ENCODE measurements around the gene MAMSTR. TPM values are rescaled to one million over a fixed set of nuclear protein-coding genes. Genes with fewer than 3 reads are reported as not detected.

The MAMSTR gene
- total and polyA plus RNA-seq, 9 of the 15 experiments (the other 6 are each of a cell fraction or from before 2014, with no cell fraction given), result 0.08 to 1.00 (median 0.40) TPM; not detected in 1

GRCh38 chr19:48720613-48721296 lies 1.2 kb upstream of the MAMSTR start (continued):
- TF ChIP-seq, protein P1, sequence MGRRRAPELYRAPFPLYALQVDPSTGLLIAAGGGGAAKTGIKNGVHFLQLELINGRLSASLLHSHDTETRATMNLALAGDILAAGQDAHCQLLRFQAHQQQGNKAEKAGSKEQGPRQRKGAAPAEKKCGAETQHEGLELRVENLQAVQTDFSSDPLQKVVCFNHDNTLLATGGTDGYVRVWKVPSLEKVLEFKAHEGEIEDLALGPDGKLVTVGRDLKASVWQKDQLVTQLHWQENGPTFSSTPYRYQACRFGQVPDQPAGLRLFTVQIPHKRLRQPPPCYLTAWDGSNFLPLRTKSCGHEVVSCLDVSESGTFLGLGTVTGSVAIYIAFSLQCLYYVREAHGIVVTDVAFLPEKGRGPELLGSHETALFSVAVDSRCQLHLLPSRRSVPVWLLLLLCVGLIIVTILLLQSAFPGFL (CRISPR knock-in tag; IDR thresholded peaks at IDR 0.05), result no peak
- TF ChIP-seq ZNF3 (CRISPR knock-in tag; IDR thresholded peaks at IDR 0.05), result no peak
- TF ChIP-seq, protein P2, sequence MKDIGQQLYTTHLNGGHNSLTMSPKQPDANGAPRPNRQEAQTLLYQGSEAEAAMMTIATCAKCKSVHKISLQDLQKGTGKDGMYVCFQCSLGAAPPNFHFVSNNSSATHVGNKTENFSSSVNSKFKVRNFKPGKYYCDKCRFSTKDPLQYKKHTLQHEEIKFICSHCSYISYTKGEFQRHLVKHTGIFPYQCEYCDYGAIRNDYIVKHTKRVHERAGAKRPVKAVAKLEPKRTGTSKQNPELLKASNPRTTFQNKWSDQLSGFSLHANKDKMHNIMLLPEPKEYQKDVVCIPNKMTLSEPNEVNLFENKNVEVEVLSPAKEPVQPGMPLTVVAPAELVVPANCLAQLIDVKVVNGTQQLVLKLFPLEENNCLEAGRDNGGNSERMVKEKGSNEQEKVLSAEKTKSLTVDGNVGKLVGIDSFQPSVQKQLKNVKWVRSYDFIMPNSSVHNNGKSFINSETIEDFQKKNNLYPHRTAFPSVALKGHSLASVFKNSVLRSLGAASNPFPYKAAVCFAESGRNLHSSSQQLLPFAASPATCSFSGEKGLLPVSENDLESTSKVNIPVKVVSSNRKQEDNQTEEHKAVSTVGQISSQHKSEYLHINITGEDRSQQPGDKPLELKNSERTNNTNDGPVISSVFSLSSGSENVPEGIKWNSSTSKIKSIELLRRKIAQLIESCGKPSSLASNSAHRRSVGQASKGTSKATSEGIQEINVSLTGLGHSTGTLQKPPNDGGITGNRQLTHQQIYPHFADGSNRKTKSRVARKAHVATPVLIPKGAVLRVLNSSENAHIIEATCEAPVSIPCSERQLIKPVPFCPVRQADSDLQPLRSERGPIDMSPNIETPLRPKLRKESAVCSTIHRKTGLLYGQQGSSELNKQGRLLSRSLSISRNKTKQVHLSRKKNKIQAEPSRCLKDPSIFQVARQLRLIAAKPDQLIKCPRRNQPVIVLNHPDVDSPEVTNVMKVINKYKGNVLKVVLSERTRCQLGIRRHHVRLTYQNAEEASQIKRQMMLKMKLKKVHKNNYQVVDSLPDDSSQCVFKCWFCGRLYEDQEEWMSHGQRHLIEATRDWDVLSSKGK (CRISPR knock-in tag; IDR thresholded peaks at IDR 0.05), result no peak
- TF ChIP-seq CREB1 (IDR thresholded peaks at IDR 0.05), result no peak; the same call in none of the 2 replicates
- TF ChIP-seq CREB1 (CRISPR knock-in tag; IDR thresholded peaks at IDR 0.05), result peak; percentile 76
- no peak for TF ChIP-seq TAF7 (tag; IDR thresholded peaks at IDR 0.05)
- TF ChIP-seq KLF13 (tag; IDR thresholded peaks at IDR 0.05; ENCODE audit: borderline replicate concordance, low read depth), result peak; percentile 37; the same call in 1 of the 2 replicates
- 0 out of 2 replicates have a peak, but pooled peaks have one; percentile 62 for TF ChIP-seq MXI1 (IDR thresholded peaks at IDR 0.05; ENCODE audit: low read depth, low read length)
- TF ChIP-seq ZBTB5 (IDR thresholded peaks at IDR 0.05), result no peak
- no peak for TF ChIP-seq ZNF146 (CRISPR knock-in tag; IDR thresholded peaks at IDR 0.05; ENCODE audit: unreplicated experiment)
- peak; percentile 100 for TF ChIP-seq HNRNPLL (IDR thresholded peaks at IDR 0.05; ENCODE audit: low read depth, low read length, poor library complexity, severe bottlenecking)
- TF ChIP-seq, protein P3, sequence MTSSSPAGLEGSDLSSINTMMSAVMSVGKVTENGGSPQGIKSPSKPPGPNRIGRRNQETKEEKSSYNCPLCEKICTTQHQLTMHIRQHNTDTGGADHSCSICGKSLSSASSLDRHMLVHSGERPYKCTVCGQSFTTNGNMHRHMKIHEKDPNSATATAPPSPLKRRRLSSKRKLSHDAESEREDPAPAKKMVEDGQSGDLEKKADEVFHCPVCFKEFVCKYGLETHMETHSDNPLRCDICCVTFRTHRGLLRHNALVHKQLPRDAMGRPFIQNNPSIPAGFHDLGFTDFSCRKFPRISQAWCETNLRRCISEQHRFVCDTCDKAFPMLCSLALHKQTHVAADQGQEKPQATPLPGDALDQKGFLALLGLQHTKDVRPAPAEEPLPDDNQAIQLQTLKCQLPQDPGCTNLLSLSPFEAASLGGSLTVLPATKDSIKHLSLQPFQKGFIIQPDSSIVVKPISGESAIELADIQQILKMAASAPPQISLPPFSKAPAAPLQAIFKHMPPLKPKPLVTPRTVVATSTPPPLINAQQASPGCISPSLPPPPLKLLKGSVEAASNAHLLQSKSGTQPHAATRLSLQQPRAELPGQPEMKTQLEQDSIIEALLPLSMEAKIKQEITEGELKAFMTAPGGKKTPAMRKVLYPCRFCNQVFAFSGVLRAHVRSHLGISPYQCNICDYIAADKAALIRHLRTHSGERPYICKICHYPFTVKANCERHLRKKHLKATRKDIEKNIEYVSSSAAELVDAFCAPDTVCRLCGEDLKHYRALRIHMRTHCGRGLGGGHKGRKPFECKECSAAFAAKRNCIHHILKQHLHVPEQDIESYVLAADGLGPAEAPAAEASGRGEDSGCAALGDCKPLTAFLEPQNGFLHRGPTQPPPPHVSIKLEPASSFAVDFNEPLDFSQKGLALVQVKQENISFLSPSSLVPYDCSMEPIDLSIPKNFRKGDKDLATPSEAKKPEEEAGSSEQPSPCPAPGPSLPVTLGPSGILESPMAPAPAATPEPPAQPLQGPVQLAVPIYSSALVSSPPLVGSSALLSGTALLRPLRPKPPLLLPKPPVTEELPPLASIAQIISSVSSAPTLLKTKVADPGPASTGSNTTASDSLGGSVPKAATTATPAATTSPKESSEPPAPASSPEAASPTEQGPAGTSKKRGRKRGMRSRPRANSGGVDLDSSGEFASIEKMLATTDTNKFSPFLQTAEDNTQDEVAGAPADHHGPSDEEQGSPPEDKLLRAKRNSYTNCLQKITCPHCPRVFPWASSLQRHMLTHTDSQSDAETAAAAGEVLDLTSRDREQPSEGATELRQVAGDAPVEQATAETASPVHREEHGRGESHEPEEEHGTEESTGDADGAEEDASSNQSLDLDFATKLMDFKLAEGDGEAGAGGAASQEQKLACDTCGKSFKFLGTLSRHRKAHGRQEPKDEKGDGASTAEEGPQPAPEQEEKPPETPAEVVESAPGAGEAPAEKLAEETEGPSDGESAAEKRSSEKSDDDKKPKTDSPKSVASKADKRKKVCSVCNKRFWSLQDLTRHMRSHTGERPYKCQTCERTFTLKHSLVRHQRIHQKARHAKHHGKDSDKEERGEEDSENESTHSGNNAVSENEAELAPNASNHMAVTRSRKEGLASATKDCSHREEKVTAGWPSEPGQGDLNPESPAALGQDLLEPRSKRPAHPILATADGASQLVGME (CRISPR knock-in tag; IDR thresholded peaks at IDR 0.05), result no peak
- TF ChIP-seq KAT7 (CRISPR knock-in tag; IDR thresholded peaks at IDR 0.05; ENCODE audit: borderline replicate concordance), result no peak
- no peak for TF ChIP-seq STAT5B (CRISPR knock-in tag; IDR thresholded peaks at IDR 0.05)
- peak; percentile 89 for TF ChIP-seq FOS (IDR thresholded peaks at IDR 0.05; ENCODE audit: extremely low read depth, insufficient read length)

Measured in K562 (cell line).